ENCODE measurements around the gene PRR16.
A peak's percentile ranks its signal among the peaks of the same experiment; 100 is the strongest.

PRR16 gene

DNA sequence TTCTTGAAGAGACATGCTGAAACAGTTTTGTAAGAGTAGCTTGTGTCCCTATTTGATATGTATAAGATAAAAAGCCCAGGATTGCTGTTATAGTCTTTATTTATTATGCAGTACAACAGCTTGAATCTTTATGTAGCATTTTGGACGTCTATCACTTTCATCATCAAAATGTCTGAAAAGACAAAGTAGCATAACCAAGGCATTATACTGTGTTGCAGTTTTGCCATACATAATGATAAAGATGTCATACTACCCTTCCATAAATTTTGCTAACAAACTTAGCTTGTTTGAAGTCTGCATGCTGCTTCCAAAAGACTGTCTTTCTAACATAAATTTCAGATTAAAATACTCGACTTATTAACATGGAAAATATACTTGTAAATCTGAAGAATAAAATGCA is 127.8 kb downstream of the PRR16 start:
- DNase-seq = no peak

DNA sequence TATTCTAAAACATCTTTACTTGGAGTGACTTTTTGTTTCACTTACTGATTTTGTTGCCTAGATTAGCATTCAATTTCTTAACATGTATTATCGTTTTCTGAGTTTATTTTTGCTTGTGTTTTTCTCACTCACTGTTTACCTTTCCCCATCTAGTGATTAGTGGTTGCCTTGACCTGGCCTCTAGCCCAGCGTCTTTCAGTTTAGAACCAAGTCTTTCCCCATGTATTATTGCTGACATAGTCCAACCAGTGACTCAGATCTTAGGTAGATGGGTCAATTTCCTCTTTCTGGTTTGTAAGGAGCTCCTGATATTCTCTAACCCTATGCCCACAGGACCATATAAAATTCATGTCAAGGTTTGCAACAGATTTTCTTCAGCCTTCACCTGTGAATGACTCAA is 135.5 kb downstream of the PRR16 start:
- DNase-seq = no peak

DNA sequence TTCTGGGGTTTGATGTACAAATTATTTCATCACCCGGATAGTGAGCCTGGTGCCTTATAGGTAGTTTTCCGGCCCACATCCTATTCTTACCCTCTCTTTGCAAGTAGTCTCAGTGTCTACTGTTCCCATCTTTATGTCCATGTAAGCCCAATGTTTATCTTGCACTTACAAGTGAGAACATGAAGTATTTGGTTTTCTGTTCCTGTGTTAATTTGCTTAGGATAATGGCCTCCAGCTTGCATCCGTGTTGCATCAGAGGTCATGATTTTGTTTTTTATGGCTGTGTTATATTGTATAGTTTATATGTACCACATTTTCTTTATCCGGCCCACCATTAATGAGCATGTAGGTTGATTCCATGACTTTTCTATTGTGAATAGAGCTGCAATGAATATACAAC is 136.5 kb downstream of the PRR16 start:
- no peak for DNase-seq

DNA sequence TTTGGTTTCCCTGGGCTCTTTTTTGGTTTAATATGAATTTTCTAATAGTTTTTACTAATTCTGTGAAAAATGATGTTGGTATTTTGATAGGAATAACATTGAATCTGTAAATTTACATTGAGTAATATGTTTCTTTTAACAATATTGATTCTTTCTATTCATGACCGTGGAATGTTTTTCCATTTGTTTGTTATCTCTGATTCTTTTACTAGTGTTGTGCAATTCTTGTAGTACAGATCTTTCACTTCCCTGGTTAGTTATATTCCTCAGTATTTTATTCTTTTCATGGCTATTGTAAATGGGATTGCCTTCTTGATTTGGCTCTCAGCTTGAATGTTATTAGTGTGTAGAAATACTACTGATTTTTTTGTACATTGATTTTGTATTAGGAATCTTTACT is 137.9 kb downstream of the PRR16 start:
- DNase-seq = no peak

DNA sequence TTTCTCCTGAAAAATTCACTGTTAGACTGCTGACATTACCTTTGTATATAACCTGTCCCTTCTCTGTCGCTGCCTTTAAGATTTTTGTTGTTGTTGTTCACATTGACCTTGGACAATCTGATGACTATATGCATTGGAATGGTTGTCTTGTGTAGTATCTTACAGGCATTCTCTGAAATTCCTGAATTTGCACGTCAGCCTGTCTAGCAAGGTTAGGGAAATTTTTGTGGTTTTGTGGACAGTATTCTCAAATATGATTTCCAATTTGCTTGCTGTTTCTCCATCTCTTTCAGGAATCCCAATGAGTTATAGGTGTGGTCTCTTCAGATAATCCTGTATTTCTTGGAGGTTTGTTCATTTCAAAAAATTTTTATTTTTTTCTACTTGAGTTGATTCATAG is 140.8 kb downstream of the PRR16 start:
- no peak for DNase-seq

DNA sequence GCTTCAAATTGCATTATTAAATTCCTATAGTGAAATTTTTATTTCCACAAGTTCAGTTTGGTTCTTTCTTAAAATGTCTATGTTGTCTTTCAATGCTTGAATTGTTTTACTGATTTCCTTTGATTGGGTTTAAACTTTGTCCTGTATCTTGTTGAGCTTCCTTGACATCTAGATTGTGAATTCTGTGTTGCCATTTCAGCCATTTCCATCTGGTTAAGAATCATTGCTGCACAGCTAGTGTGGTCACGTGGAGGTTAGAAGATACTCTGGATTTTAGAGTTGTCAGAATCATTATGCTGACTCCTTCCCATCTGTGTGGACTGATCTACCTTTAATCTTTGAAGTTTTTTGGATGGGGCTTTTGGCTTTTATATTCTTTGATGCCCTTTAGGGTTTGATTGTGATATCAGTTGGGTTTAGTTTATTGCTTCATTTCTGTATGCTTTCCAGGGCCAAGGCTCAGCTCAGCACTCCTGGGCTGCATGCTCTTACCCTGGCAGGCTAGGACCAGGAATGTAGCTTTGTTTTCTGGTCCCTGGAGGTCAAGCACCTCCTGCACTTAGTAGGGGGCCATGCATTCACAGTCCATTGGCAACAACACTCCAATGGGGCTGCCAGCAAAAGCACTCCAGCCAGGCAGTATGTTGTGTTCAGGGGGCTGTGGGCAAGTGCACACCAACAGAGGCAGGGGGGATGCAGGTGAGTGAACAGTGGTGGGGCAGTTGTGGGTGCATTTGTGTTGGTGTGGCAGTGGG is 141.4 kb downstream of the PRR16 start:
- DNase-seq = no peak

DNA sequence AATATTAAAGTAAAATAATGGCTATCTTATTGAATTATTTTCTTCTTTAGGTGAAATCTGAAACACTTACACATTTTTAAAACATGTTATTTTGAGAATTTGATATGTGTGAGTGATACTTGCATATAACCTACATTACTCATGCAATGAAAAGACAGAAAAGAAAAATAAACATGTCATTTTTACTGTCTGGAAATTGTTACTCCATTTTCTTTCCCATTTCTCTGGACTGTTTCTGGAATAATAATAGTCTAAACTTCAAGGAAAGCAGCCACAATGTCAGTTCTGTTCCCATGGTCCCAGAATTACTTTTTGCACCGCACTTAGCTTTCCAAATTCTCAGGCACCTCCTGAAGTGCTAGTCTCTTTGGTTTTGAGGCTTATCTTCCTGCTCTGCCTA is 145.5 kb downstream of the PRR16 start:
- DNase-seq = no peak

DNA sequence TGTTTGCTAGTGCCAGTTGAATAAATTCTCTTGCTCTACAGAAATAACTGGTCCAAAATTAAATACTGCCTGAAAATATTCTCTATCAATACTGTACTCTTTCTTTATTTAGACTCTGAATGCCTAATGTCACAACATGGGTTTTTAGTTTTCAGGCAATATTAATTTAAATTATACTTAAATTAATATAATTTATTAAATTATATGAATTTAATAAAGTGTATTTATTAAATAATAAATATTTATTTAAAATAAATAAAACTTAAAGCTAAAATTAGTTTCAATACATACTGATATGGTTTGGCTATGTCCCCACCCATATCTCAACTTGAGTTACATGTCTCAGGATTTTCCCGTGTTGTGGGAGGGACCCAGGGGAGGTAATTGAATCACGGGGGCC is 146.0 kb downstream of the PRR16 start:
- DNase-seq = no peak

DNA sequence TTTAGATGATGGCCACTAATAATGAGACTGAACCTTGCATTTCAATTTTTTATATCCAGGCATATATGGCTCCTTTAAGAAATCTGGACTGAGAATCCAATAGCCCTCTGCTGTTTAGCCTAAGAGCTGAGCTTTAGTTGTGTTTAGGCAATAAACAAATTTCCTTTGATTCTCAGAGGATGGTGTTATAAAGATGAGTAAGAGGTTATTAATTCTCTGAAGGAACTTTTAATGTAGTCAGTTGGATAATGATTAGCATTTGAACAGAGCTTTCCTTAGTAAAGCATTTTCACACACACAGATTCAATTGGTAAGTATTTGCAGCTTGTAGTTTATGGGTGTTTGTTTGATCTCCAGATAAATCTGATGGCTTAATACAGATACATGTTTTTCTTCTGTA is 149.6 kb downstream of the PRR16 start:
- DNase-seq = no peak

DNA sequence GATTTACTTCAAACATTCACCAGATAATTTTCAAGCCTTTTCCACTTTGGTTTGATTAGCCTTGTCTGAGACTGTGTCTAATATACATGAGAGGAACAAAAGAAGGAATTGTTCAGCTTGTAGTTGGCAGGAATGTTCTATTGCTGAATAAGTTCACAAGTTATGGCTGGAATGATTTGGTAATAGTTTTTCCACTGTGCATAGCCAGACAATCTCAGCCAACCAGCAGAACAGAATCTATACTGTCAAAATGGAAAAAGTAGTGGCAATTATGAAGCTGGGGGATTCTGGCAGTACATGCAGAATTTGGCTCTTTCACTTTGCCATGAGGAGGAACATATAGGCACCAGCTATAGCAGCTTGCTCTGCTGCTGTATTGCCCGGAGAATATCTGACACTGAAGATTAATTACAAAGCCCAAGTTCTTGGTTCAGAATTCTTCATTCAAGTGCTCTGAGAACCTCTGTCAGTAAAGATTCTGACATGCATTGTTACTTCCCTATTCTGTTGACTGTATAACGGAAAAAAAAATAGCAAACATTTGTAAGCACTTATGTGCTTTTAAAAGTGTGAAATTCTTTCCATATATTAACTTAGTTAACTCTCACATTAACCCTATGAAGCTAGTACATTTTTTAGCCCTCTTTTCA is 150.6 kb downstream of the PRR16 start:
- DNase-seq = no peak

DNA sequence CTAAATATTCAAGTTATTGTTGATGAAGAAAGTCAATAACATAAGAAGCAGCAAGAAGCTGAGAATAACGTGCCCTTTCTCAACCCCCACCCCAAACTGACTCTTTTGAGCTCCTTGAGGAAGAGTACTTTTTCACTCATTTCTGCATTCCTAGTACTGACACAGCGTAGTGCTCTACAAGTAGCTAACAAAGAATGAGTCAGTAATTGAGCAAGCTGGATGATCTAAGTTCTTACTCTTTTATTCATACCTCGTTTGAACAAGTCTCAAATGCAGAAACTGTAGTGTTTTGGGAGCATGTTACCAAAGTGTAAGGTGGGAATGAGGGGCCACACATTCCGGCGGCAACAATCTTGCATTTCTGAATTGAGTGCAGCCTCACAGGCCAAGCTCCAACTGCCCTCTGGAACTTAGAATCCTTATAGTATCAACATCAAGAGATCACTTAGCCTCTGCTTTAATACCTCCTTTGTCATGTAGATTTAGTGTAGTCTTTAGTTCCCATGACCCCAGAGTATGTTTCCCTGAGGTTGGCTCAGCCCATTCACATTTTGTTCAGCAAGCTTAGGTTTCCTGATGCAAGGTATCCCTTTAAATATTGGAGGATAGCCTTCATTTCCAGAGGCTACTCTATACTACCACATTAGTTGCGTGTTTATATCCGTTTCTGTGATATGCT is 152.0 kb downstream of the PRR16 start:
- no peak for DNase-seq

DNA sequence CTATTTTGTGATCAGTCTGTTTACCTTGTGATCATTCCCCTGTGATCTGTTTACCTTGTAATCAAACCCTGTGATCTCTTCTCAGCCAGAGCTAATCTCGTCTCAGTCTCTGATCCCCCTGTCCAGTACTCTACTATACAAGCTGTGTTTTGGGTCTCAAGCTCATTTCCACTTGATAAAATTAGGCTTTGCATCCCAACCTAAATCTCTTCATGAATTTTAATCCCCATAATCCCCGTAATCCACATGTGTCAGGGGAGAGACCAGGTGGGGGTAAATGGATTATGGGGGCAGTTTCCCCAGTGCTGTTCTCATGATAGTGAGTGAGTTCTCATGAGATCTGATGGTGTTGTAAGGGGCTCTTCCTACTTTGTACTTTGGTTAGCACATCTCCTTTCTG is 157.2 kb downstream of the PRR16 start:
- no peak for DNase-seq

DNA sequence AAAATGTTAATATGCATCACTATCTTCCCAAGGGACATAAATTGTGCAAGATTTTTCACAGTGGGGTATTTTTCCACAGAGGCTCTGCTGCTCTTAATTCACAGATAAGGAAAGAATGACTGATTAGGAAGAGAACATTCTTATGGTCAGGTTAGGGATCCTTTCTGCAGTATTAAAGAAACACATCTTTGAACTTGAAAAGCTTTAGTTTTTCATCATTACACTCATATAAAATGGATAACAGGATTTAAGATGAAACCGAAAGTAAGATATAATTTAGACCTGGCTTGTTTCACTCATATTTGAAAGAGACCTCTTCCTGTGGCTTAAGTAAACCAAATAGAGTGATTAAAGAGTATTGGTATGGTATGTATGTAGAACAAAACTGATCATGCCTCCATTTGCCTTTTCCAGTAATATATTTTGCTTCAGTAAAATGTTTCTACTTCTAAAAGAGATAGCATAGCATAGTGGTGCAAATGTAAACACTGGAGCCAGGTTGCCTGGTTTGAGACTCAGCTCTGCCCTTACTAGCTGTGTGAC is 160.0 kb downstream of the PRR16 start:
- DNase-seq = no peak

DNA sequence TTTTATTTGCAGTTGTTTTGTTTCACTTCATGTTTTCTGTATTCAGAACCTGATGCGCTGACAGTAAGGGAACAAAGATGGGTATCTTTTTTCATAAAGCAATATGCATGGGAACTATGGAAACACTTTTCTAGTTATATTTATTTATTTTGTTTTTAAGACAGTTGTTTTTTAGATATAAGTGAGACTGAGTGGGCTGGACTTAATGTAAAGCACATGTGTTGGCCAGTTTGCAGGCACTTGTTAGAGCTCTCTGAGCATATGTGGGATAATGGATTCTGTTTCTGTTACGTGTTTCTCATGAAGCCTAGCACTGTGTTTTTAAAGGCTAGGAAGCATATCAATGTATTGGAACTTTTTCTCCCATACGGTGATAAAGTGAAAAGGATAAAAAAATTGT is 164.1 kb downstream of the PRR16 start:
- DNase-seq = peak in 1 of 3 experiments; percentile 17

DNA sequence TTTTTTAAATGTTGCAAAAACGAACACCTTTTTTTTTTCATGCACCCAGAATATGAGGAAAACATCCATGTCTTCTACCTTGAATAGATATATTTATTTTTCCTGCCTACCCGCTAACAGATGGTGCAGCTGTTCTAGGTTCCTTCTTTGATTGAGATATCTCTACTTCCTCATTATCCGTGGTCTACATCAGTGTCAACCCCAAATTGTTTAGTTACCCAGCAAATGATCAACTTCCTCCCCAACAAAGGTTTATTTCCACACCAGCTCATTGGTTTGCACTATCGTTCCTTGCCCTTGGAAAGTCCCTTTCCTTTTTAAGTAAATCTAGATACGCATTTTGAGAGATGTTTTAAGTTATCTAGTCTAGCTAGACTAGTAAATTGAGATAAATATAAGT is 166.4 kb downstream of the PRR16 start:
- DNase-seq = no peak

DNA sequence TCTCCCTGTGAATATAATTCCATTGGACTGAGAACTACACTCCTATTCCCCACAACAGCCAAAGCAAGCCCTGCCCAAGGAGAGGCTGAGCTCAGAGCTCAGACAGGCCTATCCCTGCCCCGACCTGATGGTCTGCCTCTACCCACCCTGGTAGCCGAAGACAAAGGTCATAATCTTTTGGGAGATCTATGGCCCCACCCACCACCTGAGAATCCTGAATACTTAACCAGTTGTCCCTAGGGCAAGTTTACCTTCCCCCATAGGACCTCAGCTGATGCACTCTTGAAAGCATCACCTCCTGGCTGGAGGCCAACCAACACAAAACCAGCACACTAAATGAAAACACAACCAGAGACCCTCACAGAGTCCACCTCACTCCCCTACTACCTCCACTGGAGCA is 167.5 kb downstream of the PRR16 start:
- DNase-seq = no peak

DNA sequence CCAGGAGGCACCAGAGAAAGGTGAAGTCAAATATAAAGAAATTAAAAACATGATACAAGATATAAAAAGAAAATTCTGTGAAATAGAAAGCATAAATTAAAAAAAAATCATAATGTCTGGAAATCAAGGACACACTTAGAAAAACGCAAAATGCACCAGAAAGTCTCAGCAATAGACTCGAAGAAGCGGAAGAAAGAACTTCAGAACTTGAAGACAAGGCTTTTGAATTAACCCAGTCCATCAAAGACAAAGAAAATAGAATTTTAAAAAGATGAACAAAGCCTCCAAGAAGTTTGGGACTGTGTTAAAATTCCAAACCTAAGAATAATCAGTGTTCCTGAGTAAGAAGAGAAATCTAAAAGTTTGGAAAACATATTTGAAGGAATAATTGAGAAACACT is 168.3 kb downstream of the PRR16 start:
- no peak for DNase-seq

DNA sequence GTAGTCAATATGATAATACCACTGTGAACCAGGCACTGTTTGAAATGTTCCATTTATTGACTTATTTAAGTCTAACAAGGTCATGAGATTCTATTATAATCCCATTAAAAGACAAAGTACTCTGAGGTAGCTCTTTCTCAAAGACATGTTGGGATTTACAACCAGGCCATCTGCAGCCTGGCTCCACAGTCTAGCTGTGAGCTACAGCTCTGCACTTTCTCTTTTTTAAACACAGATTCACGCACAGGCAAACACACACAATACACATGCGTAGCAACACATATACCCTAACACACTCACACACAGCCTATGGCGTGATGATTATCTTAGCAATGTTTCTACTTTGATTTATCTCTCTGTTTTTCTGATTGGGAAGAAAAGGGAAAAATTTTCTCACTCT is 174.3 kb downstream of the PRR16 start:
- DNase-seq = no peak

DNA sequence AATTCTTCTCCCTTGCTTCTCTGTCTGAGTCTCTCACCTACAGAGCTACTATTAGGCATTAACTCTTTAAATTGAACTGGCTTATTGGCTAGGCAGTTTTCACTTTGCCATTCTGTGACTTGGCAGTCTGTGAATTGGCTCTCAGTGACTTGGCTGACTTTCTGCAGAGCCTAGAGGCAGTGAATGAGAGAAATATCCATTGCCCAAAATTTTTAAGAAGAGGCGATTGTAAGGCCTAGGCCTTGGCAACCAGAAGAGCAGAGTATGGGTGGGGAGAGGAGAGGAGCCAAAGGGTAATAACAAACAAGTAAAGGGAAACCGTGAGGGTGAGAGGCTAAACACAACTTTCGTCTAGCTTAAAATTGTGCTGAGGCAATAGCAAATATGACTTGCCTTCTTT is 176.7 kb downstream of the PRR16 start:
- DNase-seq = no peak

DNA sequence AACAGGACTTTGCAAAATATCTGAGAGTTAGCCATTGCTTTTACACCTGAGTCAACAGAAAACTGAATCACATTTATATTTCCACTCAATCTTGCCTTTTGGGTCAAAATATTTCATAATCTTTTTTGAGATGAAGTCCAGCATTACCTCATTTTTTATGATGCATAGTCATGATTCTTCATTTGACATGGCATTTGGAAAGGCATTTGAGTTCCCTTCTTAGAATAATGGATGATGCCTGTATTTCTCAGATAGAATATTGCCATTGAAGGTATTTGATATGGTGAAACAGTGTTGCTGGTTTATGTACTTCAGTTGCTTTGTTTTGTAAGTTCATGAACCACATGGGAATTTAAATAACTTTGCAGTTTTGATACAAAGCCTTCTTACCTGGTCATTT is 180.4 kb downstream of the PRR16 start:
- DNase-seq = no peak

DNA sequence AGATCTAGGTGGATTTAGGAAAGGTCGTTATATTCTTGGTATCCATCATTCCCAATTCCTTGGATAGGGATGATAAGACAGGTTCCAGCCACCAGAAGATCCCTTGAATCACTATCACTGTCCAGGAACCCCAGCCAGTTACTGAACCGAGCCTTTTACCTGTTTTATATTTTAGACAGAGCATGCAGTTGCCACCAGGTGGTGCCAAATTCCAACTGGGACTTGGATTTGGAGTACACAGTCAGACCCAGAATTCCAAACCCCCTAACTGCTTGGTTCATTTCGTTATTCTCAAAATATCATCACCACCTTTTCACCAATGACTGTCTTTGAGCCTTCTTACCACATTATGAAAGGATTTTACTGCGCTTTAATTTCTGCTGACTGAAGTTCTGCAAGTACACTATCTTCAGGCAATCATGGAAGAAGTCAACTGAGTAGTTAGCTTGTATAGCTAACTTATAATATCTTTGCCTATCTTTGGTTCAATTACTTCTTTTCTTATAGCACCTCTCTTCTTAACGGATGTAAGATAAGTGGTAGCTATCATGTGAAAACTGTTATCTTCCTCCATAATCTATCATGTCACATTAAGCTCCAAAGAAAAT is 191.8 kb downstream of the PRR16 start:
- DNase-seq = peak; percentile 2 to 65 (median 20)

DNA sequence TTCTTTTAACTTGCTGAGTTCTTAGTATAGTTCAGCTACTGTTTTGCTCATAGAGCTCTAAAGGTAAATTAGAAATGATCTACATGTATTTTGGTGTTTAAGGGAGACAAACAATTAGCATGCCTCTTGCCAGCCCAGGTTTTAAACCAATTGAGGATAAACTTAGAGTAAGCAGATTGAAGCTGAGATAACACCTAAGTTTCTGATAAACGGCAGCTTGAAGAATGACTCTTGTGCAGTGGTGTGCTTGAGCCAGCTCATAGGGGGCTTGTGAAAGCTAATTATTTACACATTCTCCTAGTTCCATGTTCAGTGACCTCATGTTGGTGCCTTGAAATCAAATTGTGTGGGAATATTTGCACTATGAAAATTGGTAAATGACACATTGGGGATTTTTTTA is 193.0 kb downstream of the PRR16 start:
- DNase-seq = no peak

DNA sequence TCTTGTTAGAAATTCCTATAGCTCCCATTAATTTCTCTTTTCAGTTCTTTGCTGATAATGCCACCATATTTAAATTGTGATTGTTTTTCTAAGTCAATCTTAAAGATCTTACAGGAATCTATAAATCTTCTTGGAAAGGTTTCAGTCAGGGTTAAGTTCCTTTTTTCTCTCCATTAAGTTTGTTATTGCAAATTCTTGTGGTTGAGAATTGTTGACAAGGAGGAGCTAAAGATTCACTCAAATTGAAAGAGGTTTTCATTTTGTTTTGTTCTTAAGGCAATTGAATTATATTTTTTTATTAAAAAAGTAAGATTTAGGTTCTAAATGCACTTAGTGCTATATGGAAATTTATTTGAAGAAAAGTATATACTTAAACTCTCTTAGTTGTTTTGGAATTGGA is 213.4 kb downstream of the PRR16 start:
- no peak for DNase-seq

DNA sequence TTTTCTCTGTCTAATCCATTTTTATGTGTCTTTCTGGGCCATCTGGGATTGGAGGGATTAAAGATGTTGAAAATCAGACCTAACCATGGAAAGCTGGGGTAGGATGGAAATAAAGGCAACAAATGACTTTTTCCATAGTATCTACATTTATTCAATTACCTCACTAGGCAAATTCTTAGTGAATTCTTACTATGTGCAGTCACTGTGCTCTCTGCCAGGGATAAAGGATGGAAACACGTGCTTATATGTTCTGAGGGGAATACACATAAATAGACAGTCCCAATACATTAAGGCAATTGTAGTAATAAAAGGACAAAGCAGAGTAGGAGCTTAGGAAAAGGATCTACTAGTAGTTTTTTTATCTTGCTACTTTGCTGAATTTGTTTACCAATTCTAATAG is 214.2 kb downstream of the PRR16 start:
- no peak for DNase-seq
